ENCODE data around the gene PPM1H.

Gene PPM1H

GRCh38 chr12:62726471-62726980, 208.4 kb downstream of the PPM1H start:
- FAIRE-seq, result no peak

GRCh38 chr12:62725781-62726180, 209.2 kb downstream of the PPM1H start:
- FAIRE-seq, result no peak

- FAIRE-seq, result no peak
Measured at GRCh38 chr12:62724947-62725451, 210.0 kb downstream of the PPM1H start.

- FAIRE-seq, result no peak
Measured at GRCh38 chr12:62724285-62724684, 210.7 kb downstream of the PPM1H start.

- no peak for FAIRE-seq
Measured at GRCh38 chr12:62722971-62723680, 211.8 kb downstream of the PPM1H start.

GRCh38 chr12:62720661-62721330, 214.2 kb downstream of the PPM1H start:
- no peak for FAIRE-seq

- FAIRE-seq, result no peak
Measured at GRCh38 chr12:62720025-62720424, 214.9 kb downstream of the PPM1H start.

- no peak for FAIRE-seq
Measured at GRCh38 chr12:62718762-62719426, 216.1 kb downstream of the PPM1H start.

- FAIRE-seq, result no peak
Measured at GRCh38 chr12:62717643-62718042, 217.3 kb downstream of the PPM1H start.

- peak; percentile 56 for FAIRE-seq
Measured at GRCh38 chr12:62716866-62717525, 218.0 kb downstream of the PPM1H start.

- no peak for FAIRE-seq
Measured at GRCh38 chr12:62716037-62716436, 218.9 kb downstream of the PPM1H start.

- FAIRE-seq, result no peak
Measured at GRCh38 chr12:62714774-62715721, 219.9 kb downstream of the PPM1H start.

- FAIRE-seq, result no peak
Measured at GRCh38 chr12:62714181-62714773, 220.7 kb downstream of the PPM1H start.

- no peak for FAIRE-seq
Measured at GRCh38 chr12:62713723-62714122, 221.2 kb downstream of the PPM1H start.

- no peak for FAIRE-seq
Measured at GRCh38 chr12:62712681-62713573, 222.0 kb downstream of the PPM1H start.

GRCh38 chr12:62711631-62712241, 223.2 kb downstream of the PPM1H start:
- no peak for FAIRE-seq

GRCh38 chr12:62709311-62709710, 225.6 kb downstream of the PPM1H start:
- FAIRE-seq, result no peak

GRCh38 chr12:62707939-62708338, 227.0 kb downstream of the PPM1H start:
- no peak for FAIRE-seq

GRCh38 chr12:62705846-62706245, 229.1 kb downstream of the PPM1H start:
- FAIRE-seq, result no peak

GRCh38 chr12:62703011-62703380, 232.0 kb downstream of the PPM1H start:
- FAIRE-seq, result no peak
